ENCODE data around the gene FGD5.

The FGD5 gene

DNA sequence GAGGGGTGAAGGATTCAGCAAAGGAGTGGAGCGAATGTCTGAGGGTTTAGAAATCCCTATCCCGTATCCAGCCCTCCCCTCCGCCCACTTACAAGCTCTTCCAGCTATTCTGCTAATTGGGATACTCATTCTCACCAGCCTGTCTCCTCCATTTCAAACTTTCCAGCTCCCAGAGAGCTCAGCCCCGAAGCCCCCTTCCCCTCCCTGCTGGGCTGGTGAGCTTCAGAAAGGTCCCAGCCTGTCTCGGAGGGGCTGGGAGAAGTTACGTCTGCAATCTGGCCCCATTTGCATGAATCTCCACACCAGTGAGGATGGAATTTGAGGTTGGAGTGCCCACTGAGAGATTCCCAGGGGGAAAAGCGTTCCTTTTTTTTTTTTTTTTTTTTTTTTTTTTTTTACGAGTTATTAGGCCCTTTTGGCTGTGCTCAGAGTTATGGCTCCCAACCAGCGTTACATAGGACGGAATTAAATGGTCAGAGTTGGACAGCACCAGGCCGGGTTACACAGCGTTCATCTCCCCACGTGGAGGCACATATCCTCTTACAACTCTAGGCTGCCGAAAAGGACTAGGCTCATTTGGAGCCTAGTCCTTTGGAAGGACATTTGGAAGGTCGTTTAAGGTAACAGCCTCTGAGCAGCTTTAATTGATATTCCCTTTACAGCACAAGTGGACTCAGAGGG is 34.6 kb downstream of the FGD5 start:
- no peak for DNase-seq

DNA sequence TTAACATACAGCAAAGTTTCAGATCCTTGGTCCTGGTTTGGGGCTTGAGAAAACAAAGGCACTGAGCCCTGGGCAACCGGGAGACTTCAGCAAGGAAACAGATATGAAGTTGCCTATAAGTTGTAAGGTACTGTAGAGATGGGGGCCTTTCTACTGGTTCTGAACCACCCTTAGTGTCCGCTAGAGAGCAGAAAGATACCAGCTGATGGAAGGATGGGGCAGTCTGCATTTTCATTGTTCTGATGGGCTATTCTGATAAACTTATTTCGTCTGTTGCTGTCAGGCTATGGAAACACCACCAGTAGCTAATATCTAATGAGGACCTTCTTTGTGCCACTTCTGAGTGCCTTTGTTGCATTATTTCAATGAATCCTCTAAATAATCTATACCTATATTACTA is 38.7 kb downstream of the FGD5 start:
- DNase-seq = no peak

DNA sequence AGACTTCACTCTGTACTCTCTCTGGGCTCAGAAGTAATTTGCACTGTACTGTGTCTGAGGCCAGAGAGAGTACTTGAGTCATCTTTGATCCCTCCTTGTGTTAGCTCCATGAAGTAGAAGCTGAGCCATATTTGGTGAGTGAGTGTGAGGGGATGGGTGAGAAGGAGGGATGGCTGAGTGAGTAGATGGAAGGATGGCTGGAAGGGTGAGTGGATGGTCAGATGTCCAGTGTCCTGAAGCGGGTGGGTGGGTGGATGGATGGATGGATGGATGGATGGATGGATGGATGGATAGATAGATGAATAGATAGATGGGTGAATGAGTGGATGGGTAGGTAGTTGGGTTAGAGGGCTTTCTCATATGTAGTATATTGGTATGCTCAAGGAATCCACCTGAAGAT is 39.3 kb downstream of the FGD5 start:
- DNase-seq = no peak

DNA sequence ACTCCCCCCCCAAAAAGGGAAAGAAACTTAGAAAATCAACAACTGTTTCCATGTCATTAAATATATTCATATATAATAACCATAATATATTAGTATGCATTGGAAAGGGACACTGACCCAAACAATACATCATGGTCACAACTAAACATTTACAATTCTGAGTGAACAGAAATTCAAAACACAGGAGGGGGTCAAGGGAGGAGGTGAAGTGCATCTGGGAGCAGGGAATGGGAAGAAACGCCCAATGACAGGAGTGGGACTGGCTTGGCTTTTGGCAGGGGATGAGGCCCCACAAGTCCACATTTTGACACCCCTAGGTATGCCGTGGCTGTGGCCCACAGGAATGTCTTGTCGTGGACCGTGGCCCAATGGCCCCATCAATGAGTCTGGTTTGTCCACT is 41.1 kb downstream of the FGD5 start:
- DNase-seq = no peak

DNA sequence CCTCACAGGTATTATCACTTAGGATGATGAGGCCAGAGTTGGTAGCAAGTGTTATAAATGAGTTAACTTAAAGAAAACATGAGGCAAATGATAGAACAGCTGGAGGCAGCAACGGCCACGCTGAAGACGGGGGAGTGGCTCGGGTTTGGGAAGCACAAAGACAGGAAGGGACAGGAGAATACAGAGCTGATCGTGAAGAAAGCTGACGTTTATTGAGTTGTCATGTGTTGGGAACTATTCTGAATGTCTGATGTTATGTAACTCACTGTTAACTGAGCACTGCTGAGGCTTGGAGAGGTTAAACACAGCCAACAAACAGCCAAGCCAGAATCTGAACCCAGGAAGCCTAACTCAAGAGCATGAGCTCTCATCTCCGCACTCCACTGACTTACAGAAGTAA is 42.3 kb downstream of the FGD5 start:
- peak in 1 of 2 donors; percentile 5 for DNase-seq

DNA sequence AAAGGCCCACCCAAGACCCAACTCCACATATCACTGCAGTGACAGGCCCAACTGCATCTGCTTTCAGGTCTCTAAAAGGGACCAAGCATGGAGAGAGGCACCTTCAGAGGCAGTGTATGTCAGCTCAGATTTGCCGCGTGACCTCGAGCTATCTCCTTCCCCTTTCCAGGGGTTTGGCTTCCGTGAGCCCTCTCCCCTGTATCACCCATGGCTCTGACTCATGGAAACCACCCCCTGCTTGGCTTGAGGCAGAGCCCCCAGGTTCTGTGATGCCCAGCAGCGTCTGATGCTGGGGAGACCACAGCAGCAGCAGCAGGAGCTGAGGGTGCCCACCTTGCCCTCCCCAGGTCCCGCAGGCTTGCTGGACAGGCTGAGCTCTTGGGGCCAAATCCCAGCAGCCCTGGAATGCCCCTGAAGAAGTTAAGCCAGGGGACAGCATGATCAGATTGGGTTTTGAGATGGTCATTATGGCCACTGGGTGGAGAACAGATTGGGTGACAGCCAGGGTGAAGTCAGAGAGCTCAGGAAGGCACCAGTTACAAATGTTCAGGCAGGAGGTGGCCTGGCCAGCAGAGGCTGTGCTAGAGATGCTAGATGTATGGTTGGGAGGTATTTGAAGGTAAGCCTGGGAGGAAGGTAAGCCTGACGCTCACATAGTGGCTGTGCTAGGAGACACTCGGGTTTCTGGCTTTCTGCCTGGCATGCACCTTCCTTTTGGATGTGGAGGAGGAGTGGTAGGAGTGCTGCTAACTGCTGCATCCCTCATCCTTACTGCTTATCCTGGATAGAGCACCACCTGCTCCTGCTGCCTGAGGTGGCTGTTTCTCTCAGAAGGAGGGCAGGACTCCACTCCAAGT is 42.9 kb downstream of the FGD5 start:
- DNase-seq = peak; percentile 38 to 51

DNA sequence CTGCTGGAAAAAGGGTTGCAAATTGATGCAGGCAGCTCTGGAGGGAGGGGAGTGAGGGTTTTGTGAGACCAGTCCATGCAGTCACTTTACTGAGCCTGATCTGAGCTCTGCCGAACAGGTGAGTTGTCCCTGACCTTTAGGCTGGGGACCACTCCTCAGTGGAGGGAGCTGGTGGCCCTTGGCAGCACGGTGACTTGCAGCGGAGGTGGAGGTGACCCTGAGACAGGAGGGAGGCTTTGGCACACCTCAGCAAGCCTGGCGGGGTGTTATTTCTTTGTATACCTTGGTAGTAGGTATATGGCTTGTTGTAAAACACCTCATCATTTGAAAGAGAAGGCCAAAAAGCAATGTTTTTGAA is 43.5 kb downstream of the FGD5 start:
- no peak for DNase-seq

DNA sequence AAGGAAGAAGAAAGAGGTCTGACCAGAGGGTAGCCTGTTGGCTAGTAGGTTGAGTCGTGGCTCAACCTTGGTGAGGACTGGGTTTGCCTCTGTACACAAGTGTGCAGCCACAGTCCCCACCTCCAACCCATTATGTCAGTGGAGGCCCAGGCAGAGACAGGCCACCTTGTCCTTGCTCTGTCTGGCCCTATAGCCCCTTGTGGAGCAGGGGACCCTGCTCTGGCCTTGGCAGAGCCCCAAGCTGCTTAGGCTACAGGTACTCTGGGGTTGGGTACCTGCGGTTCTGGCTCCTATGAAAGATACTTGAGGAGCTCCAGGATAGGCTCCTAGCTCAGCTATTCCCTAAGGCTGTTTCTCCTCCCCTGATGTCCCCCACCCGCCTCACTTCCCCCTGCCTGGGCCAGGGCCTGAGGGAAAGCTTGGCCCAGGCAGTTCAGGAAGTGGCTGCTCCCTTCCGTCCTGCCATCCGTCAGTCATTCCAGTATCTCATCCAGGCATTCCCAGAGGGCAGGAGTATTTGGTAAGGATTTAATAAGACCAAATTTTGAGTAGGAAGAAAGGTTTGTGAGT is 44.0 kb downstream of the FGD5 start:
- DNase-seq = no peak

DNA sequence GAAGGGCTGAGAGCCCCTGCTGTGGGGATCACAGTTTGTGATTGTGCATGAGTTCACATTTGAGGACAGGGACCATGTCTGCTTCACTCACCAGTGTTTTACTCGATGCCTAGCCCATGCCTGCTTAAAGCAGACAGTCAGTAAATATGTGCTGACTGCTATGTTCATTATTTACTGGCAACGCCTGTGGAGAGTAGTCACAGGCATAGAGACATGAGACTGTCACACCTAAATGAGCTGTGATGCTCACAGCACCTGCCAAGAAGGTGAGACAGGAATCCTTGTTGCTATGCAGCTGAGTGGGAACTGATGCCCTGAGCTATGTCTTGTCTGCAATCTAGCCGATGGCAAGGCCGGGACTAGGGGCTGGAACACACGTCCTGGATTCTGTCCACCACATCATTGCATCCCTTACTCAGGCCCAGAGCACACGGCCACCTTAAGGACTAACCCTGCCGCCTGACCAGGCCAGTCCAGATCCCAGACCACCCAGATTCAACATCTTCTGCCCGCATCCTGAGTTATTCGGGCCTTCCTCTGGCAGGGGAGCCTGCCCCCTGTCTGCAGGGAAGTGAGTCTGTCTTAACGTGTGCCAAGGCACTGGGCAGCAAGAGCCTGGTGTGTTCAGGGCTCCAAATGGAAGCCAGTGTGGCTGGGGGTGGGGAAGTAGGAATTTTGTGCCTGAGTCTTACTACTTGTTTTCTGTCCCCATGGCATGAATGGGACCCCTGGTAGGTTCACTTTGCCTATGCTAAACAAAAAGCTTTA is 44.8 kb downstream of the FGD5 start:
- DNase-seq = no peak

DNA sequence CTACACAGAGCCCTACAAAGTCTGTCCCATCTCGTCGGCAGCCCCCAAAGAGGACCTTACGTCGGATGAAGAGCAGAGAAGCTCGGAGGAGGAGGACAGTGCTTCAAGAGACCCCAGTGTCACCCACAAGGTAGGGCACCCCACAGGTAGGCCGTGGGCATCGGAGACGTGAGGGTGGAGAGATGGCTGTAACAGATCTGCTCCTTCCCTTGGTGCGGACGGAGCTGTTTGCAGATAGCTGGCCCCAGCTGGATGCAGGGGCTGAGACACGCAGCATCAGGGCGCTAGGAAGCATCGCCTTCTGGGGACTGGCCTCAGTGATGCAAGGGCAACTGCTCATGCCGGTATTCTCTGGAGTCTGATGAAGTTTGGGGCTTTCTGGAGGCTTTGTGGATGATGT is 45.4 kb downstream of the FGD5 start:
- no peak for DNase-seq

DNA sequence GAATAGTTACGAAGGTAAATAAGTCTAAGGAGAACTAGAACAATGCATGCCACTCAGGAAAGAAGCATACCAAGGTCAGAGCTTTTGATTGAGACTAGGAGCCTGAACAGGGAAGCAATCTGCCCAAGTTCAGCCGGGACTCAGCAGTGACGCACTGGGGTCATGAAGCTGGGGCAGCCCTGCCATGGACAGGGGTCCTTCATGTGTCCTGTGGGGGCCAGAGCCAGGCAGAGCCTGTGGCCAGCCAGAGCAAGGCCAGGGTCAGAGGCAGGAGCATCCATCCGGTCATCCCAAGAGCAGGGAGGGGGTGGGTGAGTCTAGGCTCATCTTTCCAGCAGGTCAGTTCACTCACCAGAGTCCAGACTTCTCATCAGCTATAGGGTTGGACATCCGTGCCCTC is 47.9 kb downstream of the FGD5 start:
- DNase-seq = no peak

DNA sequence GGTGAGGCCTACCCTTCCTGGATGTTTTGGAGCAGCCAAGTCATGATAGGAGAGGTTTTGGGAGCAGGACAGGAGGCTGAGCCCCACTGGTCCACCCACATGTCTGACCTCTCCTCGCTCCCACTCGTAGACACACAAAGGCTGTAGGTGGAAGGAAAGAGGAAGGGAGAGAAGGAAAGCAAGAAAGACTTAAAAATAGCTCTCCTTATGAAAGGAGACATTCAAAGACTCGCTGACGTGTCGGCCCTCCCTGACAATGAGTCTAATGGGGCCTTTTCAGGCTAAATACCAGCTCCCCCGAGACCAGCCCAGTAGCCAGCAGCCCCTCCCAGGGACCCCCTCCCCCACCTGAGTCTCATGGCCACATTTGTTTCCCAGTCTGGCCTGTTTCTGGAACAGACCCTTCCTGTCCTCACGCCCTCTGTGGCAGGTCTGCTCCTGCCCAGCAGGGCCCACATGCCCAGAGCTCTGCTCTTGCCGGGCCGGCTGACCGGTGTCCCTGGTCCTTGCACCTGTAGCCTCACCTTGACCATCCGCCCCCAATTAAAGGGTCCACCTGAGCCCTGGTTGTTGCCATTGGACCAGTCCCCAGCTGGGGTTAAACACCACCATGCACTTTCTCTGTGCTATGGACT is 49.3 kb downstream of the FGD5 start:
- peak; percentile 13 to 59 for DNase-seq

DNA sequence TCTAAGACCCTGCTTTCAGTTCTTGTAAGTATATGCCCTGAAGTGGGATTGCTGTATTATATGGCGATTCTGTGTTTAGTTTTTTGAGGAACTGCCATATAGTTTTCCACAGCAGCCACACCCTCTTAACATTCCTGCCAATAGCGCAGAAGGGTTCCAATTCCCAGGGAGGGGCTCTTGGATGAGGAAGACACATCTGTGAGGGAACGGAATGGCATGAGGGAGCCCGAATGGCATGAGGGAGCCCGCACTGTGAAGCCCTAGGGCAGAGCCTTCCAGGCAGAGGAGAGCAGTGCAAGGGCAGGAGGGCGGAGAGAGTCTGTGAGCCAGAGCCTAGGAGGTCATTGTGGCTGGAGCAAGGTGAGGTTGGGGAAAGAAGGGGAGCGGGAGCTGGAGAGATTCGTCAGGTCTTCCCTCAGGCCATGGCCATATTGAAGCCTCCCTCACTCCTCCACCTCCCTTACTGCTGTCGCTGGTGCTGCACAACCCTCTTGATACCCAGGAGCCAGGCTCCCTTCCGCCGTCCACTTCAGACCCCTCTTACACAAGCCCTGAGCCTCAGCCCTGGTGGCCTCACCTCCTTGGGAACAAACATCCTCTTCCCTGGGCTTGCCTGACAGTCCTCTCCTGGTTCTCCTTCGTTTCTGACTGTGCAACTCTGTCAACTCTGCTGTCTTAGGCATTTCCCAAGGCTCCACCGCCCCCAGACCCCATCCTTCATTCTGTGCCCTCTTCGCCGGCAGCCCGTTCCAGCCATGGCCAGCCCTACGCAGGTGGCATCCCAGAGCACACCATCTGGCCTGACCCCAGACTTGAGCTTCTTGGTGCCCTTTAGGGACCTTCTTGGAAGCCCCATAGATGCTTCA is 51.4 kb downstream of the FGD5 start:
- no peak for DNase-seq

DNA sequence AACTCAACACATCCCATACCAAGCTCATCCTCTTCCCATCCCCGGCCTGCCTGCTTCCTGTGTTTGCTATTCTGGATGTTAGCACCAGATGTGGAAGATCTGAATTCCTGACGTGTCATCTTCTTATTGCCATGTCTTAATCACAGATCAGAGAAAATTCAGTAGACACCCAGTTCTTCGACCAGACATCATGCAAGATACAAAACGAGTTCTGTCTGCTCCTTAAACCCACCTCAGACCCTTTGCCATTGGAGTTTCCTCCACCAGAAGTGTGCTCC is 52.0 kb downstream of the FGD5 start:
- no peak for DNase-seq

DNA sequence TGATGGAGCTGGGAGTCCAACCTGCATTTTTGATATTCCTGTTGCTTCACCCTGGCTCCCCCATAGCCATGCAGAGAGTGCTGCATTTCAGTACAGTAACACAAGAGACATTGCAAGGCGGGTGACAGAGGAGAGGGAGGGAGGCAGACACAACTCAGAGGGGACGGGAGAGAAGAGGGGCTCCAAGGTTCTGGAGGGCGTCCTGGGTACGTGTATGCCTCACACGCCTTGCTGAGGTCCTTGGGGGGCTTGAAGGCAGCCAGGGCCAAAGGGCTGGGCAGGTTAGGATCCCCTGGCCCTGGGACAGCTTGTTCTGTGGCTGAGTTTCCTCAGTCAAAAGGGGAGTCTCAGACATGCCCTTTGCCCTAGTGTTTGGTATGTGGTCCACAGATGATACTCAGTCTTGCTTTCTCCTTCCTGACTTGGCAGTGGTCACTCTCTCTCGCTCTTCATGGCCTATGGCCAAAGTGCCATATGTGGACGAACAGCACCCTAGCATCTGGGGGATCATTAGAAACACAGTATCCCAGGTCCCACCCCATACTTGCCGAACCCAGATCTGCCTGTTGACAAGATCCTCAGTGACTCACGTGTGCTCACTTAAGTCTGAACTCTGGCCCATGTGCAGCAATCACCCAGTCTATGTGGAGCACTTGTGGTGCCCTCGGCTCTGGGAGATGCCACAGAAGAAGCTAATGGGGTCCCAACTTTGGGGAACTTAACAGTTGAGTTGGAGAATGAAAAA is 52.9 kb downstream of the FGD5 start:
- no peak for DNase-seq

DNA sequence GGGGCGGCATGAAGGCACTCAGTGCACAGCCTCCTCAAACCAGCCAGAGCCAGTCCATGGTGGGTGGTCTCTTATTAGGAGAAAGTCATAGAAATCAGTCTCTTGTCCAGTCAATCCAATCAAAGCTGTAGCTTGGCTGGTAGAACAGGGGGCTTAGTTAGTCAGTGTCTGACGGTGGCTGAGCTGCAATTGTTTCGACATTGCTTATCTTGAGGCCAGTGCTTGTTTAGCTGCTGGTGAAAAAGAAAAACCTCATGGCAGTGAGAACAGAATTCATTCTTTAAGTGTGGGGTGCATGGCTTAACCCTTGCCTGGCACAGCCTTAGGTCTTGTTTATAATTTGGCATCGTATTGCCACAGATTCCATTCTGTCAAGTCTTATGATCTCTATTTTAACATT is 53.9 kb downstream of the FGD5 start:
- no peak for DNase-seq

DNA sequence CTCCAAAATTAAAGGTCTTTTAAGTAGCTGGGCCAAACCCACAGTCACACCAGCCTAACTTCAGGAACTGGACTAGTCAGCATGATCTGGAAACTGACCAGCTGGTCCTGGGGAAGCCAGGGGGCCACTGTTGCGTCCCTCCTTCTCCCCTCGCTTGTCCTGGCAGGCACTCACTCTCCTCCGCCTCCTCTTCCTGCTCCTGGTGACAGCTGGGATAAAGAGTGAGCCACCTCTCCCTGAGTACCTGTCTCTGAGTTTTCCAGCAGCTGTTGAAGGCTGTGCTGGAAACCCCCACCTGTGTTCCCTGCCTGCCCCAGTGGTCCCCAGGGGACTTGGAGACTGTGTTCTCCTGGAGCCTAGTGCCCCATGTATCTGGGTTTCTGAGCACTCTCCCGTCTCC is 56.0 kb downstream of the FGD5 start:
- DNase-seq = no peak

DNA sequence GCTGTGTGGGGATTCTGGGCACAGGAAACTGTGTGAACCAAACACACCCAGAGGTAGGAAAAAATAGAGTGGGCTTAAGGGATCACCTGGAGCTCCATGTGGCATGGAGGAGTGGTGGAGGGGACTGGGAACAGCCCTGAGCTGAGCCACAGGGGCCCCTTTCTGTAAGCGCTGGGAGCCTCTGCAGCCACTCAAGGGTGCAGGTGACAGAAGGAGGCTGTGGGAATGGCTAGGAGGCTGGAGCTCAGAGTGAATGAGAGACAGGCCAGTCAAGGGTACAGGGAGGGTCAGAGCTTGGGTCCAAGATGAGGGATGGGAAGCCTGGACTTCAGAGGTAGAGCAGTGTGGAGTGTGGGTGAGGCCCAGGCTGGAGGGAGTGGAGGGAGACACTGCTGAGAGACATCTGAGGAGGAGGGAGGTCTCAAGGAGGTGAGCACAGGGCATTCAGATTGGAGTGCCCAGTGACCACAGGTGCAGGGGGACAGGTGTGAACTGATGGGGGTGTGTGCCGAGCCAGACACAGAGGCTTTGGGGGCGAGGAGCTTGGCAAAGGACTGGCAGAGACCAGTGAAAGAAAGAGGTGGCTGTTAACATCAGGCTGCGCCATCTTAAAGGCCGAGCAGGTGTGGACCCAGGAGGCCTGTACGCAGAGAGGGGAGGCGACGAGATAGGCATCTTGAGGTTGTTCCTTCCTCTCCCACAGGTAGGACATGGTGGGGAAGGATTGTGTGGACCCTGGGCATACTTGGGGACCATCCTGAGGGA is 56.8 kb downstream of the FGD5 start:
- no peak for DNase-seq

DNA sequence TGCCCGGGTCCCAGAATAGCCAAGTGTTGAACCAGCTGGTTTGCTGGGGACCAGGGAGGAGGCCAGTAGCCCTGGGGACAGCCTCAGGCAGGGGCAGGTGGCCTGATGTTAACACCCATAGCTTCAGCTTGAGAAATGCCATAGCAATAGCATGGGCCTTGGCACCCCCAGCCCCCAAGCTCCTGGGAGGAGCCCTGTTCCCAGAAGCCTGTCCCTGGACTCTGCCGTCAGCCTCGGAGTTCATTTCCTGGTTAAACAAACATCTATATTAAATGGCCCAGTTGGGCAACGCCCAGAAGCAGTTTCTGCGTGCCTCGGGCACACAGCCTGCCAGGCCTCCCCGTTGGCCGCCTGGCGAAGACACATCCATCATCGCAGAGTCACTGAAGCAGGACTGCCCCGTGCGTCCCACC is 58.2 kb downstream of the FGD5 start:
- no peak for DNase-seq

DNA sequence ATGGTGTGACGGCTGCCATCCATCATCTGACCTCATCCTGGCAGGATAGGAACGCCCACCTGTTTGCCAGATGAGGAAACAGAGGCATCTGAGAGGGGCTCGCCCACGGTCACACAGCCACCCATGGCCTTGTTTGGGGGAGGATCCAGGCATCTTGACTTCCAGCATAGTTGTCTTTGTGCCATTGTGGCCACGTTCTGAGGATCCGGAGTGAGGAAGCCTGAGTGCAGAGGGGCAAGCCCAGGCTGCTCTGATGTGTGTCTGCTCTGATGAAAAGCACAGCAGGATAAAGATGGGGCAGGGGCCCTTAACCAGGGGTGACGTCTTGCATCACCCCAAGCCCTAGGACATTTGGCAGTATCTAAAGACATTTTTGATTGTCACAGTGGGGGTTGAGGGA is 58.7 kb downstream of the FGD5 start:
- no peak for DNase-seq

Data from inflammatory macrophage treated with lipopolysaccharide for 1 hour (primary cell).